BJ (cell line): ENCODE results near the gene PDGFC. TPM values are rescaled to one million over a fixed set of nuclear protein-coding genes. Genes with fewer than 3 reads are reported as not detected.

ENCODE experiments used
- CTCF ChIA-PET: fragments of 350-600 bp; formaldehyde crosslinking; extraction: SDS; loops from one replicate; lab custom pipeline; 2021; ENCODE audit warnings: antibody characterized with exemption, inconsistent platforms; lab: Yijun Ruan, JAX
- POLR2A ChIA-PET: fragments of 300-600 bp; sonication (Branson Sonifier 250); formaldehyde crosslinking; extraction: SDS; loops from one replicate; lab custom pipeline; 2021; ENCODE audit warnings: antibody characterized with exemption; lab: Charles Lee
- DNase-seq: peaks from one replicate; pipeline ENCODE4 v3.0.0-alpha.2; 2011; ENCODE audit warnings: low read depth
- H3K27me3 ChIP-seq: 2 replicates; pipeline ENCODE4 v1.6.0; 2011; ENCODE audit warnings: low read length; ENCODE audit not compliant: control insufficient read depth, insufficient read depth
- H3K36me3 ChIP-seq: 2 replicates; pipeline ENCODE4 v1.5.1; 2011; ENCODE audit warnings: low read length; ENCODE audit not compliant: control insufficient read depth, insufficient read depth
- H3K4me3 ChIP-seq: 2 replicates; pipeline ENCODE4 v1.5.1; 2011; ENCODE audit warnings: low read depth, mild to moderate bottlenecking, control low read depth, low read length
- CTCF ChIP-seq: IDR thresholded peaks from 2 replicates; pipeline ENCODE4 v1.5.1; 2011; ENCODE audit warnings: low read depth, mild to moderate bottlenecking, control low read depth, inconsistent platforms, low read length, moderate library complexity; ENCODE audit not compliant: insufficient read depth
- polyA plus RNA-seq: library from polyadenylated mRNA; depleted of rRNA; stranded (reverse); fragments of >200 nt; gene quantifications from 2 replicates; pipeline ENCODE4 v1.2.3, GENCODE V29; 2011

The PDGFC gene
- polyA plus RNA-seq, 1 experiment: 22.4 TPM

- Histone ChIP-seq H3K27me3 (no peaks in the 10 kb centered on the region), H3K4me3 (no peak overlapping the region), H3K36me3 (no peaks in the 10 kb centered on the region)
- no peak for TF ChIP-seq CTCF
- ChIA-PET POLR2A (no interaction called here), CTCF (interaction anchor here (1.1 kb wide), 1 partner anchor 54 kb away, joined by 3 read pairs; no protein-coding TSS in a partner anchor)
- DNase-seq: no peak
These were observed 19.6 kb upstream of the PDGFC start for GRCh38 chr4:156991161-156991560.

GRCh38 chr4:156983366-156983765 lies 11.8 kb upstream of the PDGFC start:
- POLR2A ChIA-PET: interaction anchor here (0.7 kb wide), 1 partner anchor 18 kb away, joined by 3 read pairs; no protein-coding TSS in a partner anchor
- no peaks in the 10 kb centered on the region for H3K36me3 ChIP-seq
- CTCF ChIA-PET: interaction anchor here (0.7 to 1.8 kb wide), 6 partner anchors 10 to 93 kb away, joined by 3 to 8 read pairs (median 4); partner anchors contain the start of gene GLRB
- no peak for DNase-seq
- no peaks in the 10 kb centered on the region for H3K27me3 ChIP-seq
- TF ChIP-seq CTCF: peak; percentile 56
- H3K4me3 ChIP-seq: no peak overlapping the region

DNA sequence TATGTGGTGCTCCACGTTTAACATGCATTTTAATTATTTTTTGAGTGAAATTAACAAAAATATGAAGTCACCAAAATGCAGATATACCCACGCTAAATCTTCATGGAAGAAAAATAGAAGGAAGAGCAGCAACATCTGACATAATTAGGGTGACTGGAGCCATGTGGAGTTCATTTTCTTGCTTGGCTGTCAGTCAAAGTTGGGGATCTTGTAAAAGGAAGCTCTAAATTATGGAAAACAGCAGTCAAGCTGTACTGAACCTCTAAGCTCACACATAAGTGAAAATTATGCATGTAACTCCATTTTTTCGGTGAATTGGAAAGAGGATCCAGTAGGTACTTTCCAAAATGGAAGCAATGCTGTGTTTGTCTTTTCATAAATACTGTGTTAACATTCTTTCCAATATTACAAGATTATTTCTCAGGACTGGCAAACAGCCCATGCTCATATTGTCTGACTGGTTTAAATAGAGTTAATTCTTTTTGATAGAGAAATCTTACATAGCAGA lies 9.7 kb upstream of the PDGFC start:
- TF ChIP-seq CTCF: no peak
- H3K4me3 ChIP-seq: no peak overlapping the region
- POLR2A ChIA-PET: no interaction called here
- H3K36me3 ChIP-seq: no peaks in the 10 kb centered on the region
- no peak for DNase-seq
- no peaks in the 10 kb centered on the region for H3K27me3 ChIP-seq
- CTCF ChIA-PET: interaction anchor here (0.7 to 2.6 kb wide), 4 partner anchors 14 to 508 kb away, joined by 3 to 11 read pairs (median 4); partner anchors contain the start of gene GLRB

GRCh38 chr4:156977435-156978160 lies 6.0 kb upstream of the PDGFC start:
- Histone ChIP-seq H3K36me3 (no peaks in the 10 kb centered on the region), H3K27me3 (no peaks in the 10 kb centered on the region), H3K4me3 (no peak overlapping the region)
- POLR2A ChIA-PET: no interaction called here
- CTCF ChIA-PET: interaction anchor here (1.2 kb wide), 2 partner anchors 68 to 151 kb away, joined by 3 read pairs; no protein-coding TSS in a partner anchor
- peak; percentile 72 for DNase-seq
- no peak for TF ChIP-seq CTCF

GRCh38 chr4:156976147-156976546 lies 4.5 kb upstream of the PDGFC start:
- POLR2A ChIA-PET: interaction anchor here (1.2 kb wide), 1 partner anchor 39 kb away, joined by 4 read pairs; no protein-coding TSS in a partner anchor
- CTCF ChIA-PET: interaction anchor here (0.6 to 1.9 kb wide), 4 partner anchors 26 to 72 kb away, joined by 3 to 8 read pairs (median 4); no protein-coding TSS in a partner anchor
- H3K27me3 ChIP-seq: no peaks in the 10 kb centered on the region
- no peak for TF ChIP-seq CTCF
- DNase-seq: peak; percentile 57
- no peaks in the 10 kb centered on the region for H3K36me3 ChIP-seq
- H3K4me3 ChIP-seq: no peak overlapping the region
